Activated B cell treated with CpG ODN at 0.5 μM for 24 hours (primary cell): ENCODE results near the gene ST6GAL1. TPM values are rescaled to one million over a fixed set of nuclear protein-coding genes. Genes with fewer than 3 reads are reported as not detected.

ENCODE experiments used
- ATAC-seq: fragments of 200-7000 bp; cut with Tn5 transposase; one replicate; pipeline ENCODE4 v1.10.0; 2021; ENCODE audit warnings: low read depth, mild to moderate bottlenecking, moderate library complexity
- CTCF ChIA-PET: fragments of 350-600 bp; sonication (Branson Sonifier 250); formaldehyde crosslinking; loops from one replicate; lab custom pipeline; 2021; ENCODE audit warnings: antibody characterized with exemption; lab: Charles Lee
- POLR2A ChIA-PET: fragments of 350-600 bp; sonication (Branson Sonifier 250); formaldehyde crosslinking; loops from one replicate; lab custom pipeline; 2021; ENCODE audit warnings: antibody characterized with exemption; lab: Charles Lee
- DNase-seq: peaks from one replicate; pipeline ENCODE4 v3.0.0; 2022
- H3K27ac Mint-ChIP-seq: one replicate; pipeline ENCODE4 v1.8.0; 2020; ENCODE audit warnings: mixed read lengths
- H3K27me3 Mint-ChIP-seq: one replicate; pipeline ENCODE4 v1.8.0; 2021; ENCODE audit warnings: mixed read lengths
- H3K36me3 Mint-ChIP-seq: one replicate; pipeline ENCODE4 v1.8.0; 2021; ENCODE audit warnings: low read depth, mixed read lengths
- H3K4me1 Mint-ChIP-seq: one replicate; pipeline ENCODE4 v1.8.0; 2021; ENCODE audit warnings: mixed read lengths
- H3K4me3 Mint-ChIP-seq: one replicate; pipeline ENCODE4 v1.8.0; 2020; ENCODE audit warnings: mild to moderate bottlenecking, mixed read lengths
- H3K9me3 Mint-ChIP-seq: one replicate; pipeline ENCODE4 v1.8.0; 2020; ENCODE audit warnings: mixed read lengths
- CTCF ChIP-seq: fragments of 200-600 bp; IDR thresholded peaks from one replicate; pipeline ENCODE4 v1.8.0; 2022; ENCODE audit warnings: antibody characterized with exemption, mild to moderate bottlenecking
- intact Hi-C: fragments of 100-400 bp; cut with micrococcal nuclease; formaldehyde crosslinking; loops from one replicate; pipeline ENCODE4 v1.15.1; 2024
- total RNA-seq: library from RNA; stranded (reverse); gene quantifications from 2 replicates; pipeline ENCODE4 v1.2.3, GENCODE V29; 2022

The ST6GAL1 gene
- total RNA-seq, 1 donor from 2014 or later = 328 TPM

- Mint-ChIP-seq H3K27ac (no peak overlapping the region), H3K27me3 (no peaks in the 10 kb centered on the region), H3K4me3 (no peak overlapping the region), H3K9me3 (no peaks in the 10 kb centered on the region), H3K36me3 (no peaks in the 10 kb centered on the region), H3K4me1 (peaks cover 14% of the 10 kb centered on the region)
- ChIA-PET POLR2A (interaction anchor here (1.2 kb wide), 1 partner anchor 19 kb away, joined by 3 read pairs; no protein-coding TSS in a partner anchor), CTCF (interaction anchor here (2.2 kb wide), 1 partner anchor 30 kb away, joined by 7 read pairs; no protein-coding TSS in a partner anchor)
- DNase-seq (no peak), ATAC-seq (no peak)
- intact Hi-C loops = no loop called here
- TF ChIP-seq CTCF = no peak
These were observed 190.0 kb downstream of the ST6GAL1 start for GRCh38 chr3:187120326-187120725.

- Mint-ChIP-seq H3K36me3 (peaks cover 3% of the 10 kb centered on the region), H3K4me3 (no peak overlapping the region), H3K9me3 (no peaks in the 10 kb centered on the region), H3K4me1 (peaks cover 20% of the 10 kb centered on the region), H3K27me3 (no peaks in the 10 kb centered on the region), H3K27ac (no peak overlapping the region)
- CTCF ChIA-PET = interaction anchor here (1.0 to 2.1 kb wide), 2 partner anchors 9 to 43 kb away, joined by 3 to 8 read pairs; no protein-coding TSS in a partner anchor
- ATAC-seq = no peak
- intact Hi-C loops = no loop called here
- TF ChIP-seq CTCF = no peak
- POLR2A ChIA-PET = interaction anchor here (0.6 to 1.8 kb wide), 2 partner anchors 17 to 798 kb away, joined by 5 to 6 read pairs; partner anchors contain the start of gene RPL39L
- DNase-seq = no peak
These were observed 191.9 kb downstream of the ST6GAL1 start for GRCh38 chr3:187122261-187122660.

GRCh38 chr3:187125319-187126031, 195.1 kb downstream of the ST6GAL1 start:
- Mint-ChIP-seq H3K27ac (peak overlapping the region; percentile 54), H3K27me3 (no peaks in the 10 kb centered on the region), H3K9me3 (no peaks in the 10 kb centered on the region), H3K4me3 (no peak overlapping the region), H3K36me3 (peaks cover 7% of the 10 kb centered on the region), H3K4me1 (peaks cover 29% of the 10 kb centered on the region)
- intact Hi-C loops = no loop called here
- ChIA-PET POLR2A (interaction anchor here (1.5 kb wide), 1 partner anchor 14 kb away, joined by 7 read pairs; the partner anchor contains the start of gene RPL39L), CTCF (interaction anchor here (1.0 to 3.2 kb wide), 4 partner anchors 12 to 275 kb away, joined by 3 to 17 read pairs (median 3); partner anchors contain the start of gene RPL39L)
- no peak for TF ChIP-seq CTCF
- DNase-seq (no peak), ATAC-seq (peak; percentile 68)

Other genes starting within 250 kb of the ST6GAL1 start
- not detected in 2 replicates for gene KNG1, start 213.2 kb upstream of the ST6GAL1 start, total RNA-seq
- 533 and 574 TPM in 2 replicates for gene EIF4A2, start 146.9 kb upstream of the ST6GAL1 start, total RNA-seq
- 28.8 and 29.9 TPM in 2 replicates for gene RFC4, start 124.0 kb upstream of the ST6GAL1 start, total RNA-seq
- not detected in 2 replicates for gene ADIPOQ, start 87.8 kb upstream of the ST6GAL1 start, total RNA-seq
- 4.7 and 6.9 TPM in 2 replicates for gene RPL39L, start 209.0 kb downstream of the ST6GAL1 start, total RNA-seq